NB4 (cell line): ENCODE measurements around the gene SNRPD2.

Experiments
- POLR2A ChIP-seq: IDR thresholded peaks from 2 replicates; pipeline ENCODE4 v1.6.1; 2011; ENCODE audit warnings: mild to moderate bottlenecking; ENCODE audit not compliant: insufficient read length; ENCODE audit errors: extremely low read depth
- TF ChIP-seq, protein P1 (sequence below): IDR thresholded peaks from one replicate; pipeline ENCODE4 v1.5.1; 2012; ENCODE audit warnings: low read depth, low read length

DNA sequence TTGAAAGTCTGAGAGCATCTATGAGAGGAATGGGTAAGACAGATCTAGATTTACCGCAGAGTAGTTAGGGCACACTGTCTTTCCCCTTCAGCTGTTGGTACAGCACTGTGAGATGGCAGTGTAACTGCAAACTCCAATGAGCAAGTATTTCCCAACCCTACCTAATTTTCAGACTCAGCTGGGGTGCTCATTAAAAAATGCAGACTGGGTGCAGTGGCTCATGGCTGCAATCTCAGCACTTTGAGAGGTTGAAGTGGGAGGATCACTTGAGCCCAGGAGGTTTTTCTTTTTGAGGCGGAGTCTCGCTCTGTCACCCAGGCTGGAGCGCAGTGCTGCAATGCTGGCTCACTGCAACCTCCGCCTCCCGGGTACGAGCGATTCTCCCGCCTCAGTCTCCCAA is 13.4 kb upstream of the SNRPD2 start:
- TF ChIP-seq, protein P1, sequence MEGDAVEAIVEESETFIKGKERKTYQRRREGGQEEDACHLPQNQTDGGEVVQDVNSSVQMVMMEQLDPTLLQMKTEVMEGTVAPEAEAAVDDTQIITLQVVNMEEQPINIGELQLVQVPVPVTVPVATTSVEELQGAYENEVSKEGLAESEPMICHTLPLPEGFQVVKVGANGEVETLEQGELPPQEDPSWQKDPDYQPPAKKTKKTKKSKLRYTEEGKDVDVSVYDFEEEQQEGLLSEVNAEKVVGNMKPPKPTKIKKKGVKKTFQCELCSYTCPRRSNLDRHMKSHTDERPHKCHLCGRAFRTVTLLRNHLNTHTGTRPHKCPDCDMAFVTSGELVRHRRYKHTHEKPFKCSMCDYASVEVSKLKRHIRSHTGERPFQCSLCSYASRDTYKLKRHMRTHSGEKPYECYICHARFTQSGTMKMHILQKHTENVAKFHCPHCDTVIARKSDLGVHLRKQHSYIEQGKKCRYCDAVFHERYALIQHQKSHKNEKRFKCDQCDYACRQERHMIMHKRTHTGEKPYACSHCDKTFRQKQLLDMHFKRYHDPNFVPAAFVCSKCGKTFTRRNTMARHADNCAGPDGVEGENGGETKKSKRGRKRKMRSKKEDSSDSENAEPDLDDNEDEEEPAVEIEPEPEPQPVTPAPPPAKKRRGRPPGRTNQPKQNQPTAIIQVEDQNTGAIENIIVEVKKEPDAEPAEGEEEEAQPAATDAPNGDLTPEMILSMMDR = no peak
- no peak for TF ChIP-seq POLR2A
